Colon (tissue), 2 donors: Measurements from ENCODE around the gene NUDT8.
"Not testable (repeated sequence)": the region's sequence is repeated elsewhere in the genome, so short reads cannot be mapped to it uniquely, and the experiment has no call there.

ENCODE experiments used
- FAIRE-seq: peaks from 2 replicates; lab custom pipeline; 2012; peaks lifted over from hg19 to GRCh38; lab: Jason Lieb, UNC
- donor health status: control.
- donor health status: control.

Gene NUDT8

DNA sequence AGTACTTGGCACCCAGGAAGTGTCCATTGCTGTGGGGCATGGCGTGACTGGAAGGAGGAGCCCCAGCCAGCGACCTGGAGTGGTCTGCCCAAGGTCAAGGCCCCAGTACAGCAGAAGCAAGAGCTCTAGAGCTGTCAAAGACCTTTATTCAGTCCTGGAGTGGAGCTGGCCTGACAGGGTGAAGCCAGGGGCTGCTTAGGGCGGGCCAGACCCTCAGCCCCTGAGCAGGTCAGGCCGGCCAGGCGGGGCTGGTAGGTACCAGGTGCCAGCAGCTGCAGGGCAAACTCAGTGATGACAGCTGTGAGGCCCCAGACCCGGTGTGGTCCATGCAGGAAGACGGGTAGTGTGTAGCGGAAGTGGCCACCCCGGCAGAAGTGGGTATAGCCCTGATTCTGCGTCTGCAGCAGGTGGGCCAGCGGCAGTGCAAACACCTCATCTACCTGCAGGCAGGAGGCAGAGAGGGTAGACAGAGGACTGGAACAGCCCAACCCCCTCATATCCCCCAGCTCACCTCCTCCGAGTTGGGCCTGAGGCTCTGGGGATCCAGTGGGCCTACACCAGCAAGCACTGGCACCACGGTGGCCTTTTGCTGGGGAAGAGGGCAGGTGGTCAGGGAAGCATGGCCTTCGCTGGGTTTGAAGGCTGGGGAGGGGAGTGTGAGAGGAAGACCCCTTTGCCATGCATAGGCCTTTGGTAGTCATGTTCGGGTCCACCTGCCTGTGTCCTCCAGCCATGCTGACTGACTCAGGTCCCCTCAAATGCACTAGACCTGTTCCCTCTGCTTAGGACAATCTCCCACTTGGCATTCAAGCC lies 1.7 kb downstream of the NUDT8 start:
- no peak for FAIRE-seq

DNA sequence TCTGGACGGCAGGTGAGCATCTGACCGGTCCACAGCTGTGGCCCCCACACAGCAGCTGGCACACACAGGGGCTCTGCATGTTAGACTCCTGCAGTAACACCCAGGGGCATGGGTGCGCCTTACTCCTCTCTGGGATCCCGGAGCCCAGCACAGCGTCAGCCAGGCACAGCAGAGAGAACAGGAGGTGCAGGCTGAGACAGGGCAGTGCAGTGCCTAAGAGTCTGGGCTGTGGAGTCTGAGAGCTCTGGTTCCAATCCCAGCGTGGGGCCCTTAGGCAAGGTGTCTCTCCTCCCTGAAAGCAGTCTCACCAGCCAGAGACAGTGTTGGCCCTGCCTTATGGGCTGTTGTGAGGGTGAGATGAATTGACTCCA lies 2.3 kb downstream of the NUDT8 start:
- FAIRE-seq: no peak

GRCh38 chr11:67626970-67627369 lies 2.8 kb downstream of the NUDT8 start:
- no peak for FAIRE-seq

DNA sequence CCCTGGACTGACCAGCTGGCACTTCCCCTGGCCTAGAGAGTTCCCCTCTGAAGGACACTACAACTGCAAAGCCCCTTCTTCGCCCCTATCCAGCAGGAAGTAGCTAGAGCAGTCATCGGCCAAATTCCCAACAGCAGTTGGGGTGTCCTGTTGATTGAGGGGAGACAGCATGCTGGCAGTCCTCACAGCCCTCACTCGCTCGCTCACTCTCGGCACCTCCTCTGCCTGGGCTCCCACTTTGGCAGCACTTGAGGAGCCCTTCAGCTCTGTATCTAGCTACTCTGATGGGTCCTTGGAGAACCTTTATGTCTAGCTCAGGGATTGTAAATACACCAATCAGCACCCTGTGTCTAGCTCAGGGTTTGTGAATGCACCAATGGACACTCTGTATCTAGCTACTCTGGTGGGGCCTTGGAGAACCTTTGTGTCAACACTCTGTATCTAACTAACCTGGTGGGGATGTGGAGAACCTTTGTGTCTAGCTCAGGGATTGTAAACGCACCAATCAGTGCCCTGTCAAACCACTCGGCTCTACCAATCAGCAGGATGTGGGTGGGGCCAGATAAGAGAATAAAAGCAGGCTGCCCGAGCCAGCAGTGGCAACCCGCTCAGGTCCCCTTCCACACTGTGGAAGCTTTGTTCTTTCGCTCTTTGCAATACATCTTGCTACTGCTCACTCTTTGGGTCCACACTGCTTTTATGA lies 3.5 kb downstream of the NUDT8 start:
- not testable (repeated sequence) for FAIRE-seq

DNA sequence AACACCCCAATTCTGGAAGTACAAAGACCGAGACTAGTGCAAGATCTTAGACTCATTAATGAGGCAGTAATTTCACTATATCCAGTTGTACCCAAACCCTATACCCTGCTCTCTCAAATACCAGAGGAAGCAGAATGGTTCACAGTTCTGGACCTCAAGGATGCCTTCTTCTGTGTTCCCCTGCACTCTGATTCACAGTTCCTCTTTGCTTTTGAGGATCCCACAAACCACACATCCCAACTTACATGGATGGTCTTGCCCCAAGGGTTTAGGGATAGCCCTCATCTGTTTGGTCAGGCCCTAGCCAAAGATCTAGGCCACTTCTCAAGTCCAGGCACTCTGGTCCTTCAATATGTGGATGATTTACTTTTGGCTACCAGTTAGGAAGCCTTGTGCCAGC lies 5.9 kb downstream of the NUDT8 start:
- FAIRE-seq: not testable (repeated sequence)

GRCh38 chr11:67622905-67623304 lies 6.8 kb downstream of the NUDT8 start:
- FAIRE-seq: not testable (repeated sequence)

- FAIRE-seq: not testable (repeated sequence)
Observed at GRCh38 chr11:67621928-67622327, 7.8 kb downstream of the NUDT8 start.

GRCh38 chr11:67620621-67621020 lies 9.1 kb downstream of the NUDT8 start:
- not testable (repeated sequence) for FAIRE-seq

- not testable (repeated sequence) for FAIRE-seq
Observed at GRCh38 chr11:67619683-67620618, 9.8 kb downstream of the NUDT8 start.

GRCh38 chr11:67618901-67619659 lies 10.7 kb downstream of the NUDT8 start:
- not testable (repeated sequence) for FAIRE-seq

DNA sequence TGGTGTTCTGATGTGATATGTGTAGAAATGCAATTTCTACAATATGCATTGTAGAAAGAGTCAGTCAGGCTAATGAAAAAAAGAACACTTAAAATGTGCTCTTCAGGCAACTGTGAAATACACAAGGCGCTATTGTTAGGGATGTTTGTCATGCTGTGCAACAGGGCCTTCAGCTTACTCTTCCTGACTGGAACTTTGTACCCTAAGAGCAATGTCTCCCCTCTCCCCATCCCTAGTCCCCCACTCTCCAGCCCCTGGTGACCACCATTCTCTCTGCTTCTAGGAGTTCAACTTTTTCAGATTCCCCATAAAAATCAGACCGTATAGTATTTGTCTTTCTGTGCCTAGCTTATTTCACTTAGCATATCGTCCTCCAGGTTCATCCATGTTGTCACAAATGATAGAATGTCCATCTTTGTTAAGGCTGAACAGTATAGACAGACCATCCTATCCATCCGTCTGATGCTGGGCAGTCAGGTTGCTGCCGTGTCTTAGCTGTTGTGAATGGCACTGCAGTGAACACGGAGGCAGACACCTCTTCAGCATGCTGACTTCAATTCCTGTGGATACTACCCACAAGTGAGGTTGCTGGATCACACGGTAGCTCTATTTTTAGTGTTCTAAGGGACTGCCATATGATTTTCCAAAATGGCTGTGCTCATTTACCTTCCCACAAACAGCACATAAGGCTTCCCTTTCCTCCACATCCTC lies 12.3 kb downstream of the NUDT8 start:
- no peak for FAIRE-seq

GRCh38 chr11:67616431-67617242 lies 13.1 kb downstream of the NUDT8 start:
- no peak for FAIRE-seq

GRCh38 chr11:67615728-67616430 lies 13.9 kb downstream of the NUDT8 start:
- FAIRE-seq: no peak

DNA sequence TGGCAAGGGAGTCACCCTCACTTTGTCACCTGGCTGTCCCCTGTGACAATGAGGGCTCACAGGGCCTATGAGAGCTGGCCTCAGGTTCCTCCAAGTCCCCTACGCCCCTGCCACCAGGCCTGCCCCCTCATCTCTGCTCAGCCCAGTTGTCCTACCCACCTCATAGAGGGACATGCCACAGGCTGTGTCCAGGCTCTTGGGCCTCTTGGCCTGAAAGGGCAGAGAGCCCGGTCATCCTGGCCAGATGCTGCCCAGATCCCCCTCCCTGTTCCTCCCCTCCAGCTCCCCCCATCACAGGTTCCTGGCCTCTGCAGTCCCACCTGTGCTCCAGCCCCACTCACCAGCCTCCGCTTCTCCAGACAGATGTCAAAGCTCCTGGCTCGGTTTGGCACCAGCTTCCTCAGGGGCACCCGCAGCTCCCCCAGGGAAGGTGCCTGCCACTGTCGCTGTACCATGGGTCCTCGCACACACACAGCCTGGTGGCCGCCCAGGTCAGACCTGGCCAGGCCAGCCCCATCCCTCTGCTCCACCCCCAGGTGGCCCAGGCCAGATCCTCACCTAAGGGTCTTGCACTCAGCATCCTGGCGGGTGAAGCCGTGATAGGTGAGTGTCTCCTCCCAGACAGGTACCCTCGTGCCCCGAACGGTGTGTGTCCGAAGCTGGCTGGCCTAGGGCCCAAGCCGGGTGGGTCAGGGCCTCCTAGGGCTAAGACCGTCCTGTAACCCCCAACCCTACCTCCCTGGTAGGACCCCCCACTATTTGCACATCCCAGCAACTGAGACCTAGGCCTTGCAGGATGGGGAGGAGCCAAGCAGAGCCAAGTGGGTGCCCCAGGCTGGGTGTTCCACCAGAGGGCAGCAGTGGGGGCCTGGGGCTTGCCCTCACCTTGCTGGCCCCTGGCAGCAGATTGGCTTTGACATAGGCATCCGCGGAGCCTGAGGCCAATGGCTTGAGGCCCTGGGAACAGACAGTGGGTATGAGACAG lies 14.7 kb downstream of the NUDT8 start:
- no peak for FAIRE-seq

DNA sequence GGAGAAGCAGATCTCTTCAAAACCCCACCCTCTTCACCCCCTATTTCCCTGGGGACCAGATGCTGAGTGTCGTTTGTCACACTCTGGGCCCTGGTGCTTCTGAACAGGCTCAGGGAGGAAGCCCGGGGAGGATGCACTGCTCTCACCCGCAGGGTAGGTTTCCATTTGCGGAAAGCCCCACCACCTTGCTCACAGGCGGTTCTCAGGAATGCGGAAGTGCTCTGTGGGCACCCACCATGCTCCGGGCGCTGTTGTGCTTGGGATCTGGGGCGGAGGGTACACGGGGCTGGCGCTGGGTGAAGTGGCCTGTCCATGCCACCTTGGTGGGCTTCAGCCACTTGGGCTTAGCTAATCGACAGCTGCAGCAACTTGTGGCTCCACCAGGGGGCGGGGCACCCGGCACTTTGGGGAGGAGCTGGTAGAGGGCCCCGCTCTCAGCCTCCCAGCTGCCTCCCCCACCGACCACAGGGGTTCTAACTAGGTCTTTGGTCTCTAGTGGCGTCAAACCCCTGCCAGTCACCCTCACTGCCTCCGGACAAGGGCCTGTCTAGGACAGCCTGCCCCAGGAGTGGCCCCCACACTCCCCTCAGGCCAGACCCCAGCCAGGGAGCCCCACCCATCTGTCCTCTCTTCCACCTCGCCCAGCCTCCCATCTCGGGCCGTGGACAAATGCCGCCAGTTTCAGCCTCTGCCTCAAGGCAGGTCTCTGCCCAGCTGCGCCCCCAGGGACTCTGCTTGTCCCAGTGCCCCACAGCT lies 15.6 kb downstream of the NUDT8 start:
- no peak for FAIRE-seq

DNA sequence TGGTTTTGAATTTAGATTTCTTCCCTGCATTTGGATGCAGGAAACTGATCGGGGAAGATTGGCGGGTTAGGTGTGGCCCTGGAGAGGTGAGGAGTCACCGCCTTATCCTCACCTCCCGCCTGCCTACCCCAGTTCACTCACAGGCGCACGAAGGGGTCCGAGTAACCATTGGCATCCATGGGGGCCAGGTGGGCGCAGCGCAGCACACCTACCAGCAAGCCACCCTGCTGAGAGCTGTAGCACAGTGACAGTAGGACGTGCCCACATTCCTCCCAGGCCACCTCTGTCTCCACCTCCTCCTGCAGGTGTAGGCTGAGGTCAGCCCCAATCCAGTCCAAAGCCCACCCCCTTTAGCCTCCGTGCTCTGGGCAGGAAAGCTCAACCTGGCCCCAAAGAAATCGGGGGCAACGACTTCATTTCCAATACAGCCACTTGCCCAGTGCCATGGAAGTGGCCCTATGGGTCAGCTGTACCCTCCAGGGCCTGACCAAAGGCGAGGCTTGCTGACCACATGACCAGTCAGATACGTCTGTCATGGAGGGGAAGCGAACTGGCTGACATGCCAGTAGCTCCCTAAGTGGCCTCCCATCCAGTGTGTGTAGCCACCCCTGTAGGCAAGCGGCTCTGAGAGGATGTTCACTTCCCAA lies 16.3 kb downstream of the NUDT8 start:
- FAIRE-seq: no peak

GRCh38 chr11:67612751-67613150 lies 17.0 kb downstream of the NUDT8 start:
- FAIRE-seq: no peak
